ENCODE data around the gene ZNF236.

ZNF236 gene

GRCh38 chr18:76973520-76974266 is 151.3 kb downstream of the ZNF236 start:
- no peak for DNase-seq (ENCODE audit: low read depth)

GRCh38 chr18:76974386-76974785 is 152.0 kb downstream of the ZNF236 start:
- DNase-seq (ENCODE audit: low read depth): no peak

- no peak for DNase-seq (ENCODE audit: low read depth)
These were observed 153.3 kb downstream of the ZNF236 start for GRCh38 chr18:76975577-76976110.

DNA sequence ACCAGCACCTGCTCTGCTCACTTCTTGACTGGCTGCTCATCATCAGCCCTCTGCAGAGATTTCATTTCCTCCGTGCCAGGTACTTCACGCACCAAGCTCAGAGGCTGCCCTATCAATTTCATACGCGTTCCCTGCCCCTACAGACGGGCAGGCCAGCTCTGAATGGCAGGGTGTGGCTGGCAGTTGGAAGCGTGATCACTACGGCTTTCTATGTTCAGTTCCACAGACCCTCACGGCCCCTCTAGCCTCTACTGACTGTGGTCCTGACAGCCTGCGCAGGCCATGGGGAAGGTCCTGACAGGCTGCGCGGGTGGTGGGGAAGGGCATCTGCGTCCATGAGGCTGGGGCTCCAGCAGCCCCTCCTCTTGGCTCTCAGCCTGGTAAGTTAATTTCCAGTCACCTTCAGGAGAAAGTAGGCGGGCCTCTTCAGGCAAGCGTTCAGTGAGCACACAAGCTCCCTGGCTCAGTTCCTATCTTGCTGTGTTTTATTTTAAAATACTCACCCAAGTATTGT is 154.8 kb downstream of the ZNF236 start:
- DNase-seq (ENCODE audit: low read depth): no peak

GRCh38 chr18:76977684-76978232 is 155.4 kb downstream of the ZNF236 start:
- DNase-seq (ENCODE audit: low read depth): no peak

DNA sequence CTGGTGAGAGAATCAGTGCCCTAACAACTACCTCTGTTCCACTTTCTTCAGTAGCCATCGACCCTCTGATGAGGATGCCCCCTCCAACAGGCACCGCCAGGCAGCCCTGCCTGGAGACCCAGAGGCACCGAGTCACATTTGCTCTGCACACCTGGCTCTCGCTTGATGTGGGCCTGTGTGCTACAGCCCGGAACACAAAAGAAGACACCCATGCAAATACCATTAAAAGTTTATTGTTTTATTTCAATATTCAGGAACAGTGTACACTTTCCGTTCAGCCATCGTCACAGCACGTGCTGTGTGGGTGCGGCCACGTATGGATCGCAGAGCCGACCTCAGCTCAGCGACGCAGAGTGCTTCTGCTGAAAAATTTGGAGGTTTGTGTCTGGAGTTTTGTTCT is 156.3 kb downstream of the ZNF236 start:
- no peak for DNase-seq (ENCODE audit: low read depth)

DNA sequence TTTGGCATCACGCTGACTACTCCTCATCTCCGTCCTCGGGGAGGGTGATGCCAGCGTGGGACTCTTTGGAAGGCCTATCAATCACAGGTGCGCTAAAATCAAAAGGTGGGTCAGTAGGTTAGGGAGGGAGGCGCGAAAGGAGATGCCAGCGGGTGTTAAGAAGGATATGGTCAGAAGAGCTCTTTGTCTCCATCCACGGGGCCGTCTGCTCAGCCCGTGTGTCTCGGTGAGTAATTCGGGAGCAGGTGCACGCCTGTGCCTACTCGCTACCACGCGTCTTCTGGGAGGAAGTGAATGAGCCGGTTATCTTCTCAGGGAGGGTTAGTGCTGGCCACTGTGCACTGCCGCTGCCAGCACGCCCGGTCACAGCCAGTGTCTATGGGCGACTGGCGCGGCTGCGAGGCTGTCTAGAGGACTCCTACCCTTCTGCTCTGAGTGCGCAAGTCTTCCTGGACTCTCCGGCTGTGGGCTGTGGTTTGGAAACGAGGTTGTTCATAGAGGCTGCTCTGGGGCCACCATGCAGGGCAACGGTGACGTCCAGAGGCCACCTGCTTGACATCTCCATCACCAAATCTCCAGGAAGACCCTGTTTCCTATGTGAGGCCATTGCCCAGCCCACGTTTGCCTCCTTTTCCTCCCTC is 156.9 kb downstream of the ZNF236 start:
- no peak for DNase-seq (ENCODE audit: low read depth)

GRCh38 chr18:76979906-76980305 is 157.5 kb downstream of the ZNF236 start:
- DNase-seq (ENCODE audit: low read depth): no peak

DNA sequence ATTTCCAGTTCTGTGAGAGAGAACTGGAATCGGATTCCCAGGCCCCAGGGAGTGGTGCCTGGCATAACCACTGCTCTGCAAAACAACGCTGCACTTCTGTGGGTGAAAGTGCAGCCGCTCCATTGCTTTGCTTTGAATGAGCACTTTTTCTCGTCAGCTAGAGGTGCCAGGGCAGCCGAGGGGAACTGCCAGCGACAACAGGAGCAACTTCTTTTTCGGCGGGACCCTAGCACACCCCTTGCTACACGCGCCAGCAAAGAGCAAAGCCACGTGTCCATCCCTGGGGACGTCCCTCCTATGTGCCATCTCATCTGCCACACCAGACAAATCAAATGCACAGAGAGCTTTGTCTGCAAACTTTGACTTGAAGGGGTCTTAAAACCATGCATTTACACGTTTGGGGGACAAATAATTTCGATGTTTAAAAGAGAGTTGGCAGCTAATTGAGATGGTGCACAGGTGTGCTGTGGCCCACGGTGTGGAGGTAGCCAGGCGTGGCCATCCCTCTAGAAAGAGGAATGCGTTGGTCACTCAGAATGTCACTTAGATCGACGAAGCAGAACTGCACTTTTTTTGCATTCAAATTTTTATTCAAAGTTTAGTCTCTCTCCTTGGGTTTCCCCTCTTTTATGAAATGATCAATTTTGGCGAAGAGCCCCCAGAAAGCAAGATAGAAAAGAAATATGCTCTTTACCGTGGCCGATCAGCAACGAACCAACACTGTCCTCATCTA is 158.5 kb downstream of the ZNF236 start:
- no peak for DNase-seq (ENCODE audit: low read depth)

GRCh38 chr18:76981396-76981968 is 159.1 kb downstream of the ZNF236 start:
- no peak for DNase-seq (ENCODE audit: low read depth)

DNA sequence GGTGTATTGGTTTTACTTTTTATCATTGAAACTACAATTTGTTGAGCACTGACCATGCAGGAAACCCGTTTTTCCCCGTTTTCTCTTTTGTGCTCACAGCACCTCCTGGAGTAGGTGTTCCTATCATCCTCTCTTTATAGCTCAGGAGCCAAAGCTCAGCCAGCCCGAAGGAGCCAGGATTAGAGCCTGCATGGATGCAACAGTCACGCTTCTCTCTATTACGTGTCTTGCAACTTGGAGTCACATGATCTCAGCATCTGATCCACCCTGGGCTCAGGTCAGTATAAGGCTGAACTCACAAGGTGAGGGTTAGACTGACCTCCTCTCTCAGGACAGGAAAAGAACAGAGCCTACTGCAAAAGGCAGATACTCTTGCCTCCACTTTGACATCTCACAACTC is 159.7 kb downstream of the ZNF236 start:
- DNase-seq (ENCODE audit: low read depth): no peak

DNA sequence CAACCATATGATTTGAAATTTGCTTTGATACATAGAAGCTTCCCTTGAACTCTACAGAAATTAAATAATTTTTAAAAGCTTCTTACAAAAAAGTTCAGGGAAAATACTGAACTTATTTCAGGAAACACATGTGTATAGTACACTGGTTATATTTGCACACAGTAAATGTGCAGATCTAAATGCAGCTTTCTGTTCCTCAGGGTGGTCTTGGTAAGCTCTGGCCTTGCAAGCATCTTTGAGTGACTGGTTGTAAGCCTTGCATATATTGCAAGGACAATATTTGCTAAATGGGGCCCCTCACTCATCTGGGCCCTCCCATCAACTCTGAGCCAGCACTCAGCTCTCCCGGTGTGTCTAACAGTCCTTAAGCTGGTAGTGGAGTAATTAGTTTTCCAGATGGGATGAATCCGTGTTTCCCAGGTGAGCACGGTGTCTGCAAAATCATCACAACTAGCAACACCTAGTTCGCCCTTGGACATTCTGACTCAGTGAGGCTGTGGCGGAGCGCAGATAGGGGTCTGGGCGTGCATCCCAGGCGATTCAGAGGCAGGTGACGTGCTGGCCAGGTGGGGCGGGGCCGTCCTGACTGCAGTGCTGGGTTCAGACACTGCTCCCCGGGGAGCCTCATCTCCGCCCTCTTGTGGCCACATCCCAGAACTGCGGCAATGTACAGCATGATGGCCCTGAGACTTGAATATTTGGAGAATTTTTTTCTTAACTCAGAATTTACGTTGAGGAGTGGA is 160.7 kb downstream of the ZNF236 start:
- peak; percentile 75 for DNase-seq (ENCODE audit: low read depth)

- no peak for DNase-seq (ENCODE audit: low read depth)
These were observed 161.3 kb downstream of the ZNF236 start for GRCh38 chr18:76983613-76984051.

DNA sequence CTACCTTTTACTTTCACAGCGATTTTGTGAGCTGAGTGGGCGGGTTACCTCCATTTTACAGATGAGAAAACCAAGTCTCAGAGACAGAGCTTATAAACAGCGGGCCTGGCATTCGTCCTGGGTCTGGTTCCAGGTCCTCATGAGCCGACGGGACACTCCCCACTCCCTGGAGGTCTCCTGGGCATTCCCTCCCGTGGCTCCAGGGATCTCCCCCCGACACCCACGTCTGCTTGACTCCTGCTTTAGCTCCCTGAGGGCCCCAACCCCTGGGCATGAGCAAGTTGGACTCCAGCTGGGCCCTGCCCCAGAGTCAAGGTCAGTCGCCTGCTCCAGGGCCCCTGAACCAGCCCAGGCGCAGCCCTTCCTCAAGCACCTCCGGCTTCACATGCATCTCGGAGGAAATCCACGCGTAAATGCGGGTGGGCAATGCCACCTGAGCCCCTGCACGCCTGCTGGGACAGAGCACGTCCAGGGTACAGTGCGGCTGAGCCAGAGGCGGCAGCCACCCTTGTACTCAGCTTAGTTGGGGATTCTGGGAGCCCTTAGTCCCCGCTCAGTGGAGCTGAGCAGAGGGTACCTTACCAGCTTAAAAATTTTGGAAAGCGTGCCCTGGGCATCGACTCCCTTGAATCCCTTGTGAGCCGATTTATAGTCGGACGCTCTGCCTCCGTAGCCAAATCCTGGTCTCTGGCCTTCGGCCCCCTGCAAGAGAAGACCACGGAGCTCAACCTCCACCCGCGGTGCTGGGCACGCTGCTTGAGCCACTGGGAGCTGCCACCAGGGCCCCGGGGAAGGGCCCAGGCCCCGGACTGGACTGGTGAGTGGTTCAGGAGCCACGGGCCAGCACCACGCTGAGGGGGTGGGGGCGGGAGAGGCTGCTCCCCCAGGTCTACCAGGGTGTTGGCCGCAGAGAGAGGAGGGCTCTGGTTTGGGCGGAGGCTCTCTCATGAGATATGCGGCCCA is 162.1 kb downstream of the ZNF236 start:
- no peak for DNase-seq (ENCODE audit: low read depth)

DNA sequence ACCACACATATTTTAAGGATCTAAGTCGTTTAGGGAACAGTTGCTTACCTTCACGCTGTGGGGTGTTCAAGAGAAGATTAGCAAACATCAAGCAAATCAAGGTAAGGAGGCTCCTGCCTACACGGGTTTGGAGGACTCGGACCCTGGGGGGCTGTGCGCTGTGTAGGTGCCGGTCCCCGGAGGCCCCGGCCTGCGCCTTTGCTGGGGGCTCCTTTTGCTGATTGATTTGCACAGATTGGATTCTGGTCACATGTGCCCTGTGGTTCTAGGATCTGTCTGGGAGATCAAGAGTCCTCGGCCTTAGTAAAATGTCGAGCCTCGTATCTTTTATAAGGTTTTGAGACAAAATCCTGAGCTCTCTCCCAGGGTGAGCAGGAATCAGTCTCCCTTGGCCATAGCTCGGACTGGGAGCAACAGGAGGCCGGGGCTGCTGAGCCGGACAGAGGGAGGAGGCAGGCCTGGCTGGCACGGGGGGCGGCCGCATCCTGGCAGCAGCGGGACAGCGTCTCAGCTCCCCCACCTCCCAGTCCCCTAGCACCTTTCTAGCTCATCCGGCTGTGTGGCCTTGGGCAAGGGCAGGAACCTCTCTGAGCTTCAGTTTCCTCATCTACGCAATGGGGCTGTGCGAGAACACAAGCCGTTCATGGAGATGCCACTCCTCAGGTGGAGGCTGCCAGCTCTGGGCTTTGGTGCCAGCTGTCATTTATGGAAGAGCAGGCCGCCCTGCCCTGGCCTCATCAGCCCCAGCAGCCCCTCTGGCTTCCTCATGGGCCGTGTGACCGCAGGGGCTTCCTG is 163.0 kb downstream of the ZNF236 start:
- DNase-seq (ENCODE audit: low read depth): no peak

GRCh38 chr18:76985951-76986236 is 163.5 kb downstream of the ZNF236 start:
- no peak for DNase-seq (ENCODE audit: low read depth)

DNA sequence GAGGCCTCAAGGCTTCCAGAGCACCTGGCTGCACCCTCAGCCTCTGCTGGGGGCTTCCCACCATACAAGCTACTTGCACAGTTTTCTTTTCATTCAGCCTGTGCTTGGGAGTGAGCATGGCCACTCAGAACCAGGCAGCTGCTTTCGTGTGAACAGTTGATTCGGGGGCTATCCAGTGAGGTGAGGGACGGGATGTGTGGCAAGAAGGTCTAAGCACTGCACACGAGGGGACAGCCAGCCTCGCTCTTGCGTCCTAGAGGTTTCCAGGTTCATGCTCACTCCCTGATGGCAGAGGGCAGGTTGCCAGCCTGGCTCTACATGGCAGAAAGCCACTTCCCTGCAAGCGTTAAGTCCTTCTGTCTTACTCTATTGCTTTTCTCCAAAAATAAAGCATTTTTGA is 164.0 kb downstream of the ZNF236 start:
- DNase-seq (ENCODE audit: low read depth): no peak

DNA sequence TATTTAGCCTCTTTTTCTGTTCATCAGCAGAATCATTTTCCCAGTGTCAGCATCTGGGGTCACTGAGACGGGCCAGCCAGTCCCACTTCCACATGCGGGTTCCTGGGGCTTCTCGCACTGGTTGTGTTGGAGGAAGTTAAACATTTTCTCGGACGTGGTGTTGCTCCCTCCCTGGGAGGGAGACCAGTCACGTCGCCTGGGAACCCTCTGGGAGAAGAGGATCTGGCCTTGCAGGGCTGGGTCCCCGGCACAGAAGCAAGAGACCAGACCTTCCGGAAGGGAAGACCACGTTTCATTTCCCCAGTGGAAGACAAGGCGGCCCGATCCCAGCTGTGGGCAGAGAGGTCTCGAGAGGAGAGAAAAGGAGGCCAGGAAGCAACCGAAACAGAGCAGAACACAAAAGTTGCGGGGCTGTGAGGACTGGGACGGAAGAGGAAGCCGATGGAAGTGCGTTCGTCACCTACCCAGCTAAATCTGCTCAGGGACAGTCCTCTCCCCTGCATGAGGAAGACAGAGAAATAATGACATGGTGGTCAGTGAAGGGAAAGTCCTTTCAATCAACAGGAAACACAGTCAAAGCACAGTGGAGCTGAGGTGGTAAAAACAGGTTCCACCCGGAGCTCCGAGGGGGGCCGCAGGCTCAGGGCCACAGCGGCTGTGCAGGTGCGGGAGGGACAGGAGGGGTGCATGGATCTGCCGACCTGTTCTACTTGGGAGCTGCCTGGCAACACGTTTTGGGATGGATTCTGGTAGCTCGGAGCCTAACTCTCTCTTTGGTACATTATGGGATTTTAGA is 165.9 kb downstream of the ZNF236 start:
- no peak for DNase-seq (ENCODE audit: low read depth)

Data from stimulated activated CD8-positive, alpha-beta memory T cell treated with anti-CD3 and anti-CD28 coated beads, Interleukin-15, amount 100 ng/mL, for 1 hour (primary cell).